Stimulated activated CD8-positive, alpha-beta memory T cell treated with anti-CD3 and anti-CD28 coated beads, Interleukin-4, amount 100 ng/mL, for 4 hours (primary cell): Measurements from ENCODE around the gene ATXN1.

ENCODE experiments used
- DNase-seq, 2 donors: peaks; one replicate each; pipeline ENCODE4 v3.0.0-alpha.2; 2020; ENCODE audit warnings: low read depth in 2 of 2, low spot score in 1 of 2

Gene ATXN1

DNA sequence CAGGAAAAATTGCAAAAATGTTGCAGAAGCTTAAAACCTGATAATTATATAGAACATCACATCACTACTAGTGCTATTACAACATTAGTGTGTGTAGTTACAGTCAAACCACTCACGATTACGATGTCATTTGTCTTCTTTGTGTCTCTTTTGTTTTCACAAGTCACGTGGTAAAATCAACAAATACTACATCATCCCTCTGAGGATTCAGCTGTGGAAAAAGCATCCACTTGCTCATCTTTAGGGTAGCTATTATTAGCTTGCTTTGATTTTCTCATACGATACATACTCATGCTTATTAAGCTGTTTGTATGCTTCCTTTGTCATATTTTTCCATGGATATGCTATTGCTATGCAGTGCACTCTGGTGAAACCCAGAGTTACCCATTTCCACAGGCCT lies 22.2 kb upstream of the ATXN1 start:
- no peak for DNase-seq

DNA sequence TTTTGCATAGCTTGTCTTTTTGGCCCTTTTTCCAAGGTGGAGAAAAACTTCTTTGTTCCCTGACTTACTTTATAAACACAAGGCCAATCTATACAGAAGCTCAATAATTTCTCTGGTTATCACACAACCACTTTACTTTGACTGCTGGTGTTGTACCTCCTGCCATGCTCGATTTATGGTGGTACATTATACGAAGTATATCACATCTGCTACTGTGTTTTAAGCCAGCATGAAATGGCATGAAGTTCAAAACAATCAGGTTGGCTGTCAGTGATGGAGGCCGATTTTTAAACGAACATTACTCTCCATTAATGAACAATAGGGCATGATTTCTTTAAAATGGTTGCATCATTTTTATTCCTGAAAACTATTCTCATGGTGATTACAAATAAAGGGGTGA lies 21.0 kb upstream of the ATXN1 start:
- DNase-seq: no peak

DNA sequence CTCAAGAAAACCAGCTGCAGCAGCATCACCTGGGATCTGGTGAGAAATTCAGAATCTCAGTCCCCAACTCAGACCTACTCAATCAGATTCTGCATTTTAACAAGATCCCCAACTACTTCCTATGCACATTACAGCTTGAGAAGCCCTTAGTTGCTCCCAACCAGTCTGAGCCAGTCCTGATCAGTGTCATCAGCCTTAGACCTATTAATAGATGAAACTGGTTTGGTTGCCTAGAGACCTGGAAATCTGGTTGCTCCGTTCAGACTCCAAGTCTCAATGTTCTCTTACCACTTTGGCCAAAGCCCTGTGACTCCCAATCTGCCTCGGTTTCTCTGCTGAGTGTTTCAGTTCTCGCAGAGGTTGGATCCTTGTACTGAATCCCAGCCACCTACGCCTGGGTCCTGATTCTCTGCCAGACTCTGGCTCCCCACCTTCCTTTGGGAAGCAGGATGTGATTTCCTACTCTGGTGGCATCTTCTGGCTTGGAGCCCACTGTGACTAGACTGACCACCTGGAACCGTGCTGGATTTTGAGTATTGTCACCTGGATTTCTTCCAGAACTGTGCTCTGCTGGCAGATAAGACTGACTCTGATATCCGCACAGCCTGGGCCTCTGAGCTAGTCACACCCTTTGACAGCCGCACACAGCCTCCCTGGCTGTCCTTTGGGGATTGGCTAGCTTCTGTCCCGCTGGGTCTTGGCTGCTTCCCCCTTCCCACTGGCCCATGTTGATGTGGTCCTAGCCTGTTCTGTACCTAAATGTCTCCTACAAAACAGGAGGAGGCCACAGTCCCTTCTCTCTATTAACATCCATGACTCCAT lies 20.3 kb upstream of the ATXN1 start:
- no peak for DNase-seq

DNA sequence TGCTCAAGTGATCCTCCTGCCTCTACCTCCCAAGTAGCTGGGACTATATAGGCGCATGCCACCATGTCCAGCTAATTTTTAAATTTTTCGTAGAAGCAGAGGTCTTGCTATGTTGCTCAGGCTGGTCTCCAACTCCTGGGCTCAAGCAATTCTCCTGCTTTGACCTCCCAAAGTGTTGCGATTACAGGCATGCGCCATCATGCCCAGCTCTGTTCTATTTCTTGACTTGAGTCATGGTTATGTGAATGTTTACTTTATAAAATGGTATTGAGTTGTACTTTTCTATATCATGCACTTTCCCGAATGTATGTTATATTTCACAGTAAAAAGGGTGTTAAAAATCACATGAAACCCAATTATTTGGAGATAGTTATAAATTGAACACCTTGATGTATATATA lies 17.3 kb upstream of the ATXN1 start:
- DNase-seq: no peak

DNA sequence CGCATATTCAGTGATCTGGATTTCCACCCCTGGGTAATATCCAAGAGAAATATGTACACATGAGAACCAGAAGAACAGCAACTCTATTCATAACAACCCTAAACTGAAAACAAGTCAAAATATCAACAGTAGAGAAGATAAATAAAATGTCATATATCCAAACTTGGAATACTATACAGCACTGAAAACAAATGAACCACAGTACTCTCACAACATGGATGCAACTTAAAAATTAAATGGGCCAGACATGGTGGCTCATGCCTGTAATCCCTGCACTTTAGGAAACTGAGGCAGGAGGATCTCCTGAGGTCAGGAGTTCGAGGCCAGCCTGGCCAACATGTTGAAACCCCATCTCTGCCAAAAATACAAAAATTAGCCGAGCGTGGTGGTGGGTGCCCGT lies 16.5 kb upstream of the ATXN1 start:
- no peak for DNase-seq

DNA sequence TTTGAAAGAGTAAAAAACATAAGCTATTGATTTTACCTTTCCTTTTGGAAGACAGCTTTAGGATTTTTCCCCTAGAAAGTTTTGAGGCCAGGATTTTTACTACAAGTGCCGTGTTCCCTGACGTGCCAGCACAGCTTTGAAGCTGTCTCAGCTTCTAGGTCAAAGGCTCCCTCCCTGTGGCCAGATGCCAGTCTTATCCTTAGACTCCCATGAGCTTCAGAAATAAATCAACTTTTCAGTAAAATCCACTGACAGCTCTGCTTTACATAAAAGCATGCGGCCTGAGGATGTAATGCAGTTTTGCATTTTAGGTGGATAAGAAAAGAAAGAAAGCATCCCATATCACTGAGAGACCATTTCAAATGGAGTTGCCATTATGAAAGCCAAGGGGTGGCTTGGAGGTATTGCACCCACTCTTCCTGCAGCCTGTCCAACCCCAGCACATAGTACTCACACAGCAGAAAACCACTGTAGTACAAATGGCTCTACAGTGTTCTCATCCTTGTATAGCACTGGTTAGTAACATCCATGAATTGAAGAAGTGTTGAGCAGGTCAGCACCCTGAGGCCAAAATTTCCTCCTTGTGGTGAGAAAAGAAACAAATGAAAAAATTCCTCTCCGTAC lies 15.2 kb upstream of the ATXN1 start:
- DNase-seq: no peak

DNA sequence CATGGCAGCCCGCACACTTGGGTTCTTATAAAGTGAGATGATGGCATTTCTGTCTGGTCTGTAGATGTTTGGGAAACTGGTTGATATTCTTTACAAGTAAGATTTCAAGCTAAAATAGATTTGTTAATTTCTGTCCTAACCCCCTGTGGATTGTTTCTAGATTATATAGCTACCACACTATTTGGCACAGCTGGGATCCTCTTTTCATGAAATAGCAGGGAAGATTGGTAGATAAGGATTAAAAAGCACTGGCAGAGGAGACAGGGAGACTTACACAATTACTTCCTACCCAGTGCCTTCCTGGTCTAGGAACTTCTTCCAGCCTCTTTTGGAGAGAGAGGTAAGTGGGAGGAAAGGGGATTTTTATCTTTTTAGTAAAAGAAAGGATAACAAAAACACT lies 13.2 kb upstream of the ATXN1 start:
- DNase-seq: no peak

DNA sequence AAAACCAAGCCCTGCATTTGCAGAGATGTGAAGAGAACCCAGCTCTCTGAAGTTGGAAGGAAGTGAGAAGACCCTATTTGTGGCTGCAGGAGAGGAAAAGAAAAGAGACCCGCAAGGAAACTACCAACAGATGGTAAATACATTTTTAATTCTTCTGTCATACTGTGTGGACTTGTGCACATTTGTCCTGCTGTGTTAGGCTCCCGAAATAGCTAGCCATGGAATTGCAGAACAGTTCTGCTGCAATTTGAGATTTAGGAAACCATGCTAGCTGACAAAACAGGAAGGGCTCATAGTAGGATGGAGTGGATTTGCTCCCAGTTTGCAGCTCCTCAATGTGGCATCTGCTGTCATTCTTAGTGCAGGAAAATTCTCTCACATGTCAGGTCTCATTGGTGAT lies 12.1 kb upstream of the ATXN1 start:
- DNase-seq: no peak

DNA sequence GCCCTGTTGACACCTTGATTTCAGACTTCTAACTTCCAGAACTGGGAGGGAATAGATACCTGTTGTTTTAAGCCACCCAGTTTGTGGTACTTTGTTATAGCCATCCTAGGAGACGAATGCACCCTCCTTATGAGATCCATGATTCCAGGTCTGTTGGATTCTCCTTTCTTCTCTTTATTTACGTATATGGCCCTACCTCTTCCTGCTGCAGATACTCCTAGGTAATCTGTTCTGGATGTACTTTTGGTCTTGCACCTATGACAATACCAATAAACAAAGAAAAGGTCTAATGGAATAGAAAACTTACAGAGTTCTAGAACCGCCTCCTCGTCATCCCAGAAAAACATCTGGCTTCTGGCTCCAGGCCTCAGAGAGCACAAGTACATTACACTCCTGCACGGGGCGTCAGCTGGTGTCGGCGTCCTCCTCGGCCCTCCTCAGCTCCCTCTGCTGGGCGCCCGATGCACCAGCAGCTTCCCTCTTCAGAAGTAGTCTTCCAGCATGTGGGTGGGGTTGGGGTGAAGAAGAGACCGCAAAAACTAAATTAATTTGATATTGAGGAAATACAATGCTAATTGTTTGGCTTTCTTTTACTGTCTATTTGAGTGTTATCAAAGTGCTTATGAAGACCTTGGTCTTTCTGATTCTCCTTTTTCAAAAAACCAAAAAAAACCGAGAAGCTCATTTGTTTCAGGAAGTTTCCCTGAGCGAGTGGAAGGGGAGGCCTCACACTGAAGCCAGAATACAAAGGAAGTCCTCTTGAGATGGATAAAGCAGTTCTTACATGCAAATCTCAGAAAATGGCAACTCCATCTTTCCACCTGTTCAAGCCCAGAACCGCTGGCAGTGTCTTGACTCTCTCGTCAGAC lies 9.7 kb upstream of the ATXN1 start:
- peak; percentile 42 to 53 for DNase-seq

DNA sequence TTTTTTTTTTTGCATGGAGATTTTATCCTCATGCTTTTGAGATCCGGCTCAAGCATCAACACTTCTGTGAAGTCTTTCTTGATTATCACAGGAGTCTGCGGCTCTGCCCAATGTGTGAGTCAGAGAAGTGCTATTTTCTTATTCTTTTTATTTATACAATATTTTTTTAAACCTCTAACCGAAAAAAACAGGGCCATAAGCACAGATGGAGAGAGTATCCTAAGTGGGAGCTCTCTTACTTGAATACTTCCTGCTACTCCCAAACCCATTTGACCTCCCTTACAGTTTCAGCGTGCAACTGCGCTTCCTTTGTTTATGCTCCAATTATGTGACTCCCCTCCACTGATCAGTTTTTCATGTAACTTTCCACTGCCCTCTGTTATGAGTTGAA lies 8.7 kb upstream of the ATXN1 start:
- no peak for DNase-seq

DNA sequence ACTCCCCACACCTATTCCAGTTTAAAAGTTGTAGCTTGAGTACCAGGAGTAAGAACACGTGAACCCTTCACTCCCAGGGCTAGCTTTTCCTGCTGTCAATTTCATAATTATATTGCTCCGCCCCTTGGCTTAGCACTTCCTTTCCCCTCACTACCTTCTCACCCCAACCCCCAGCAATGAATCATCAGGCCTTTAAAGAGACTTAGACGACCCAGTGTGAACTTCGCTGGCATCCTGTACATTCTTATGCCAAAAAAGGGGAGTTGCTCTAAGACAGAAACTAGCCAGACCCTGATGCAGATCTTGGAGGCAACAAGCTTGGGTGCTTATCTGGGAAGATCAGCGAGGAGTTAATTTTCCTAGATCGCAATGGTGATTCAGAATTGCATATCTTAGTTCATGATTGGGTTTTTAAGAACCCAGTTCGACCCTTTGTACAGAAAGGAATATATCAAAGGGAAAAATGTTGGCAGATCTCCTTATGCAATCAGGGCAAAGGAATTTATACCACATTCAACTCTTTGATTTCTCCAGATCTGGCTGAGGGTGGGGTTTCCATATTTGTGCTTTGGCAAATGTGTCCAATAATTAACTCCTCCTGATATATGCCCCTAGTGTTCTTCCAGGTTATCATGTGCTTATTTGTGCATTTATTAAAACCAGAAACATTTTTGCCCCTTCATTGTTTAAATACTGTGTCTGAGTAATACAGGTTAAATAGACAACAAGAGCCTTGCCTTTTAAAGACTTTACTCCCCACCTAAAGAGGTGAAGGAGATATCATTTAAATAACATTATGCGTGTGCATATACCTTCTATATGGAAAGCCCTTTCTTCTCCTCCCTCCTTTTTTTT lies 8.1 kb upstream of the ATXN1 start:
- DNase-seq: peak; percentile 45 to 53

DNA sequence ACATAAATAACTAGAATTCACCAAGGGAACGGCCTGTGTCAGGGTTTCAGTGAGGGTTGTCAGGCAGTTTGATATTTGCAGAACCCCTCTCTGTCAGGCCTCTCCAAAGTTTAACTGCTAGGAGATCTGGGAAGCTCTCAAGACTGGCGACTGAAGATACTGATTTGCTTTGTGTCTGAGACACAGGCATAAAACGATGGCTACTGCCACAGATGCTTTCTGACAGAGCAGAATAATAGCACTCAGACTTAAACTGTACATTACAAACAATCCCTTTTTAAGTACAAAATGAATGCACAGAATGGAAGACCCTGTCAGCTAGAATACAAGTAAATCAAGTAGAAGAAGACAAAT lies 7.2 kb upstream of the ATXN1 start:
- no peak for DNase-seq

DNA sequence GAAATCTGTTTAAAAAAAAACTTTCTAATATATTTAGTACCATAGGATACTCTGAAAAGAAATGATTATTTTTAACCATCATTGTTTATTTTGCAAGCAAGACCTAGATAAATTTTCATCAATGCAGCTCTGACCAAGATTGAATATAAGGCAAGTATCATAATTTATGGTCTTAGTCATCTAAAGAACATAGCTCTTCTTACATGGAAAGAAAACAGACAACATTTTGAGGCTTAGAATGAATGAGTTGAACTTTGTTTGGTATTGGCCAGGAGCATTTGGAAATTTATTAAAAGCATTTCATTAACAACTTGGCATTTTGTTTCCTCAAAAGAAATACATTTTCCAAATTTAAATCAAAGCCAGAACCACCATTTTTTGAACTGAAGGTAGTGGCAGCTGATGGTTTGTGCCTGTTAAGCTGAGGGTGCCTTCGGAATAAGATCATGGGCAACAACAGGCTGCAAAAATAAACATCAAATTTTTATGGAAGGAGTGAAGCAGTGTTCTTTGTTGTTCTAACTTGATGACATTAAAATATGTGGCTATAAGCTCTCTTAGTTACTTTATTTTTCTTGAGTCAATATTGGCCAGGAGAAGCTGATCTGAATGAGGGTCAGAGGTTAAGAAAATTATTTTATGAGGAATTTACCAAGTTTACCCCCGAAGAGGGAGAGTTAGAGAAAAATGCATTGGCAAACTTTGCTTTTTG lies 6.7 kb upstream of the ATXN1 start:
- no peak for DNase-seq

DNA sequence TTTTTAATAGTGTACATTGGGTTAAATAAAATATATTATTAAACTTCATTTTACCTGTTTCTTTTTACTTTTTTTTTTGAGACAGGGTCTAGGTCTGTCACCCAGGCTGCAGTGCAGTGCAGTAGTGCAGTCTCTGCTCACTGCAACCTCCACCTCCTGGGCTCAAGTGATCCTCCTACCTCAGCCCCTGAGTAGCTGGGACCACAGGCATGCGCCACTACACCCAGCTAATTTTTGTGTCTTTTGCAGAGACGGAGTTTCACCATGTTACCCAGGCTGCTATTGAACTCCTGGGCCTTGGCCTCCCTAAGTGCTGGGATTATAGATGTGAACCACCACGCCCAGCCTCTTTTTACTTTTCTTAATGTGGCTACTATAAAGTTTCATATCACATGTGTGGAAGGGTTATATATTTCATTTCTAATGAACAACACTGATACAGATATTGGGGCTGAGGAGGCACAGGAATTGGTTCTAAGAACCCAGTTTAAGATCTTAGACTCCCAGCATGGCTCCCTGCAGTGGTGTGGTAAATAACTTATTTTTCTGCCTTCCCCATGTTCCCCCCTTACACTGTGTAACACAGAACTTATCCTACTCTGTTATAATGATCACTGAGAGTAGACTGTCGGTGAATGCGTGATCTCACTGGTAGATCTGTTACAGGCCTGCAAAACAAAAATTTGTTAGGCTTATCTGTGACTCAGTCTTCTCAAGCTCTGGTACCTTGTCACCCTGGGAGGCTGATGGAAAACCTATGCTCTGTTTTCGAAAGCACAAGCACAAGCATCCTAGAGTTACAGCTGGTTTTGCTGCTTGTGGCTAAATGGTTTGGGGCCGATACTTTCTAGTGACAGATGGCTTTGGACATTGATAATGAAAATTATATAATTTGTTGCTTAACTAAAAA lies 5.8 kb upstream of the ATXN1 start:
- DNase-seq: no peak

DNA sequence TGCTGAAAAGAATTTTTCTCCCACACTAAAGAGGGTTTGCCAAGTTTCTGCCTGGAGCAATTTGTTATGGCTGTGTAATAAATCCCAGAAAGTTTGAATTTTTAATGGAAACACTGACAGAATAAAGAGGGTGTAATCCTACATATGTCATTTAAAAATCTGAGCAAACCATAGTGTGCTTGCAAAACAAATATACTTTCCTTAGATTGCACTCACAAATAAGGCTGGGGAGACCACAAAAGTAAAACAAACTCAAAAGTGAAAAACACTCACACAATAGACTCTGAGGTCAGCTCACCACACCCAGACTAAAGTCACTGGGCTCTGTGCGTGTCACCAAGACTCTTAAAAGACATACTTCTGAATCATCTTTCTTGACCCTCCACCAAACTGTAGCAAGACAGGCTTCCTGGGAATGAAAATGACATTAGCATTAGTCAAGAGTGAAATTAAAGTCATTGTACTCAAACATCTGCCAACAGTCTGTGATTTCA lies 4.8 kb upstream of the ATXN1 start:
- no peak for DNase-seq

DNA sequence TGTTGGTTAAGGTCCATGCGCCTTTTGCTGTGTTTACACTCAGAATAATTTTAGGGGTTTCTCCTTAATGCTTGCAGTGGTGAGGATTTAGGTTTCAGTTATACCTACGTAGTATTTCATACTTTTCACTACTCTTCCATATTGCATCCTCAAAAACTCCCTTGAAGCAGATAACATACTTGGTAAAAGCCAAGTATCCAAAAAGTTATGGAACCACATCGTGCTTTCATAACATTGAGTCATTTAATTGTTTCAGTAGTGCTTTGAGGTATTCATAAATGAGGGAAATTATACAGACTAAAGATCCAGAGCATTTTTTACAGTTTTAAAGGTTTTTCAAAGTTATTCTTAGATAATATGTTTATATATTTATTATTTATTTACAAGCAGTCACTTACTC lies 4.0 kb upstream of the ATXN1 start:
- DNase-seq: no peak

DNA sequence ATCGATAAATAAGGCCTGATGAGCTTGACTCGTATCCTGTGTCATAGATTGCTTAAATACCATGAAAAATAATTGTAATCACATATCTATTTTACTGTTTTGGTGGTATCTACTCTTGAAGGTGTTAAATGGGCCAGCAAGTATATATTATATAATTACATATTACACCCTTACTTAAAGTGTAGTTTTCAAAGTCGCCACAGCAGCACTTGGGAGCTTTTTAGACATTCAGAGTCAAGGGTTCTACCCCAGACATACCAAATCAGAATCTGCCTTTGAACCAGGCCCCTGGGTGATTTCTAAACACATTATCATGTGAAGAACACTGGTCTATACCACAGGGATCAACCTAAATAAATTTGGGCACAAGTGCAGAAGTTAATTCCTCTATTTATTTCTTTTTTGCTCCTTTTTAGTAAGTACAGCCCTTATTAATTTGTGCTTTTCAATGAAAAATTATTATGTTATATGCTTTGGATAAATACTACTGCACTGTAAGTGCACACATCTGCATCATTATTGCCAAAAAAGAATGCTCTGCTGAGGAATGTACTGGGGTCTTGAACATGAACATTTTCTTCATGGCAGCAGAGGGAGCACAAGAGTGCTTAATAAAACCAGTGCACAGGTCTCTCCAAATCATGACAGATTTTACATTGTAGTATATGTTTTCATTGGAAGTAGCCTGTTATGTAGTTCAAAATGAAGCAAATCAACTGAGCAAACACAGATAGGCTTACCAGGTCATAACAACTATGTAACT lies 3.1 kb upstream of the ATXN1 start:
- no peak for DNase-seq
